ENCODE data around the gene RPP30. TPM values are rescaled to one million over a fixed set of nuclear protein-coding genes. Genes with fewer than 3 reads are reported as not detected.
"Not testable (repeated sequence)": the region's sequence is repeated elsewhere in the genome, so short reads cannot be mapped to it uniquely, and the experiment has no call there.

Gene RPP30
- polyA plus RNA-seq, 1 donor = 34.5 TPM

DNA sequence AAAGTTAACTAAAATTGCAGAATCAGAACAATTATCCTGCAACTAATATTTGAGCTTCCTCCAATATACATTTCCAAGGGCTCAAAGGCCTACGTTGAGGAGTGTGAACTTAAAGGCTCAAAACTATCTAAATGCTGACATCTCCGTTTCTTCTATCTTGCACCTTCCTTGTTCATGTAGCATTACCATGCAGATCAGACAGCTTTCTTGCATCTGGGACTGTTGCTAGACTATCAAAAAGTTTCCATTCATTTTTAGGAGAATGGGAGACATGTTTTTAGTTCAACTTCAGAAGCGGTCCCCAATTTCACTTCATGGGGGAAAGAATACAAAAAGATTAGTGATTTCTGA is 46.2 kb downstream of the RPP30 start:
- no peak for DNase-seq

DNA sequence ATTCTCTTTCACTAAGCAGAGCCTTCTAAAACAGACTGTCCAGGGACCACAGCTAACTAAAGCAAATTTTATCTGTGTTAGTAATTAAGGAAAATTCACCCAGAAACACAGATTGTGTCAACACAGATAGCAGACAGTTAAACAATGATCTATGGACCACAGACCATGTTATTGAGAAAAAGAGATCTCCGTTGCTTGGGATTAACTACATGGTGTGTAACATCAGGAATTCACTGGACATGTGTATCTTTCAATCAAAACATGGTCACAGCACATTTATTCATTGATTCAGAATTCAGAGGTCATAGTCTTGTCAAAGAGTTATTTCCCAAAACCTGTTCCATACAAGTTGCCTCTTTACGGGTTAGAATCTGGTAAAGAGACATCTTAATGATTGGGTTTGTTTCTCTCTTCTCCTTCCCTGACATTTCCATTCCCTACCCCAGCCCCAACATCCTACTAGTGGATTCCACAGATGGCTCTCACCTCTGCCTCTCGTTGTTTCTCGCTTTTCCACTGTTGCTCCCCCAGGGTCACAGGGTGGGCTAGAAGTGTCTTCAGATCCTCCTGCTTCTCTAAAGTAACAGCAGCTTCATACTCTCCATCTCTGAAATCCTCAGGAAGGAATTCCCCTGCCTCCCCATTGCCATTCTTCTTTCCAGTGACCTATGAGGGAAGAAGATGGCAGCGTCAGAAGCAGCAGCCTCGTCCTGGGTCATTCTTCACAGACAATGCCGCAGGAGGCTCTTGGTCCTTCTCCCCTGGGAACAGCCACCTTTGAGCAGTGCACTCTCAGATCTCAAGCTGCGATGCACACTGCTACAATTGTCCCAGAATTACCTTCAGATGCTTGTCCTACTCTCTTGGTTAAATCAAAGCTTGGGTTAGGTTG is 48.2 kb downstream of the RPP30 start:
- DNase-seq = no peak

DNA sequence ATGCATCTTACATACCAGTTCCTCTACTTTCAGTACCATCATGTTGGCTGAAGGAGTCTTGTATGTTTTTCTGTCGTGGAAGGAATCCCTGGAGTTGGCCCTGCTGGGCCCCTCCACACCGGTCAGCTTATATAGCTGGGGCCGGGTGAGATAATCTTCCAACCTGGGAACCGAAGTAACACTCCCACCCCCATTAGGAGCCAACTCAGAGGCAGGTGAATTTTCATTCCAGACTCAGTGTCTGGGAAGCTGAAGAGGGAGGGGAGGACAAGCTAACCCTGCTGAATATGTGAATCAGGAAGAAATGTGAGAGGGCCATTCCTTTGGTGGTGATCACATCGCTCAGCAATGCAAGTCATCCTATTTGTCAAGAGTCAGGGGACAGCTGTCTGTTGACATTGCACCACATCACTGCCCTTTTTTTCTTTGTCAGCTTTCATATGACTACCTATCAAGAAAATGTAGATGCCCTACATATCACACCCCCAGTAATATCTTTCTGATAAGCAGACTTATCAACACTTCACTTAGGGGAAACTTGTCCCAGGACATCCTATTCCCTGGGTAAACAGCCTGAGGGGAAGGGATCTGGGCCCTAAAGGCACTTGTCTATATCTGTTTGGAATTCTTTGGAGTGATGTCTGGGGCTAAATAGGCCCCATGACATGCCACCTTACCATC is 49.4 kb downstream of the RPP30 start, which contains the start of gene ANKRD1:
Gene ANKRD1 (minus strand): TSS at position 102 of the 681 bp plus-strand sequence. CDS start 60 bp downstream, at position 42.
- DNase-seq = no peak

DNA sequence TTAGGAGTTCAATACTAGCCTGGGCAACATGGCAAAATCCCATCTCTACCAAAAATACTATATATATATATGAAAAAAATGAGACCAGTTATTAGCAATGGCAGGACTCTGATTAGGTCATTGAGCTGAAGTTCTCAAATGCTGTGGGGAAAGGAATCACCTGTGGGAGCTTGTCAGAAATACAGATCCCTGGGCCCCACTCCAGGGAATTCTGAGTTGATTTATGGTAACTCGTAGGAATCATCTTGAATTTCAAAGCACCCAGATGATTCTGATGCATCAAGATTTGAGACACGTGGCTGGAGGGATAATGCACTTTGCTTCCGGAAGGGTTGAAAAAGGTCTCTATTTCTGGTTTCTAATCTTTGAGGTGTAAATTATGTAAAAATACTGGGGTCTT is 50.1 kb downstream of the RPP30 start:
- DNase-seq = no peak

DNA sequence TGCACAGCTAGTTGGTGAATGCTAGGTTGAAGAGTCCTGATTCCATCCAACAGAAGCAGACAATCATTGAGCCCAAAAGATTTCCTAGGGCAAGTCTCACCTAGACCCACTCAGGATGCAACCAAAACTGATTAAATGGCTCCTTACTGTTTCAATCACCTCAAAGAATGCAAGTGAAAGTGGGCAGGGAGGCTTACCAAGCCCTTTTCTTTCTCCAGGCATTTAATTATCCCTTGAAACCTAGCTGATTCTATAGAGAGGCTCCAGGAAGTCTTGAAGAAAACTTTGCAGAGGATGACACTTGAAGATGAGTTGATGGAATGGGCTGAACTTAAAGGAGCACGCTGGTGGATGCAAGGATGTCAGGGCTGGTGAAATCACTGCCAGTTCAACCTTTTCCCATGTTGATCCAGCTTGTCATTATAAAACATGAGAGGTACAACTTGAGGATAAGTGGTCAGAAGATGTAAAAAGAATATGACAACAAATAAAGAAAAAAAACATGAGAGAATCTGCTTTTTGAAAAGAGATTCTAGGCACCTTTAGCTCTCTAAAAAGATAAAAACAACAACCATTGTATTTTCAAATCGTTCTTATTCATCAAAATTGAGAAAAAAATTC is 51.4 kb downstream of the RPP30 start:
- DNase-seq = no peak

DNA sequence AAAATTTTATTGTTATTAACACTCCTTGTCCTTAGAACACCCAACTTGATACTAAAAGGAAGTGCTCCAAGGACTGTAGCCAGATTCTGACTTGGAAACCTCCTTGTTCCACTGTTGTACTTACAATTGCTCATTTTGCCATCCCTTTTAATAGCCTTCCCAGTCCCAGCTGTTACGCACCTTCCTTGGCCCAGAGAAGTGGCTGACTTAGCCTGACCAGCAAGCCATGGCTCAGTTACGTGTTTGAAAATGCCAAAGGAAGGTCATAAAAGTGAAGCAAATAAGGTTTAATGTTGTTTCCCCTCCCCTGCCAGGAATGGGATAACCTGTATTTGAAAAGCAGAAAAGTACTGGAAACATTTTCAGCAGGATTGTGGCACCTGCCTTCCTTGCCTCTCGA is 52.8 kb downstream of the RPP30 start:
- peak; percentile 33 for DNase-seq

DNA sequence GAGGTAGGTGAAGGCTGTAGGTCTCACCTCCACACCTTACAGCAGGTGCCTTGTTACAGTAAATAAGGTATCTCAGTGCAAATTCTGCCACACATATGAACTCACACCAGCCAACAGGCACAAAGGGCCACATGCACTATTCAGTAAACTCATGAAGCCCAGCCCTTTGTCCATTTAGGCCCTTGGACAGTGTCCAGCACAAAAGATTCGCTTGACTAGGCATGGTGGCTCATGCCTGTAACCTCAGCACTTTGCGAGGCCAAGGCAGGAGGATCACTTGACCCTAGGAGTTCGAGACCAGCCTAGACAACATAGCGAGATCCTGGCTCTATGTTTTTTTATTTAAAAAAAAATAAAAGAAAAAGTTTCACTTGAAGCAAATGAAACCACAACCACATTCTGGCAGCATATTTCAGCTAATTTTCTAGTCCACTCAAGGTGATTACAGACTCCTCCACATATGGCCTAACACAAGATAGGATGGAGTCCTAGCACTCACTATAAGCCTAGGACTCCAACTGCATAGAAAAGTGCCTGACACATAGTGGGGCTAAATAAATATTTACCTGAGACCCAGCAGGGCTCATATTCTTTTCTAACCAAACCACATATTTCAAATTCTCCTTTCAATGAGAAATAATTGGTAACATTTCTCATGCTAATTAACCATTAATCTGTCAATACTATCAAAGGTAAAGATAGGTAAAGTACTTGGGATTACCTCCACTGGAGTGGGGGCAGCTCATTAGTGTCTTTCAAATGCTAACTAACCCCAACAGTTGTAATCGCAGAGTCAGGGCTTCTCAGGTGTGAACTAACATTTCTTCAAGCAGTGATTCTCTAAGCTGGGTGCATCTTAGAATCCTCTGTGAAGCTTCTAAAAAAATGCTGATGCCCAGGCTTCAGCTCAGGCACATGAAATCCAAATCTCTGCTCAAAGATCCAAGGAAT is 53.6 kb downstream of the RPP30 start:
- no peak for DNase-seq

DNA sequence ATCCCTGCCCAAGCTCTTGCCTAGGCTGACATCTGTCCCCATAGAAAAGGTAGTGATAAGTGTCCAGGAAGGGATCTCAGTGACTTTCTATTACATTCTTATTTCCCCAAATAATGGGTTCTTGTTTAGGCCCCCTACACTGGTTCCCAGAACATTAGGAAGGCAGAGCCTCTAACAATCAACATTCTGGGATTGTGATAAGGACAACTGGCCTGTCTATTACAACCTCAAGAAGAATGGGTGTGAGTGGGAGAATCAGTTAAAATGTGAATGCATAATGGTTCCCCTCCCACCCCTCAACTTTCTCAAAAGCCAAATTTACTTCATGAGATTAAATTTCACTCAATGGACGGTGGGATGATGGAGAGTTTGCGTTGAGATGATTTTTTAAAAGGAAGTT is 55.5 kb downstream of the RPP30 start:
- DNase-seq = no peak

DNA sequence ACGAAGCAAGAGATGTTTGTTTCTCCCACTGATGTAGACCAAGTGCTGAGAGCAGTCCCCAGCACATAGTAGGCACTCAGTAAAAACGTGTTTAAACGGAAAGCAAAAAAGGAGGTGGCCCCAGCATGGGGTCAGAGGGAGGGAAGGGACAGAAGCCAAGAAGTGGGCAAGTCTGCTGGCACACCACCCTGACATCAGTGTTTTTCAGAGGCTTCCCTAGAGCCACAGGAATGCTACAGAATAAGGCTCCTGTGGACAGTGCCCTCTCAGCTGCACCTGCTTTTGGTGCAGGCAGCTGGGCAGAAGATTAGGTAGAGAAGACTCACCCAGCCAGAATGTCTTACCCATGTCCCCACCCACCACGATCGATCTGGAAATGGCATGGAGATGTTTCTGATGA is 57.4 kb downstream of the RPP30 start:
- no peak for DNase-seq

DNA sequence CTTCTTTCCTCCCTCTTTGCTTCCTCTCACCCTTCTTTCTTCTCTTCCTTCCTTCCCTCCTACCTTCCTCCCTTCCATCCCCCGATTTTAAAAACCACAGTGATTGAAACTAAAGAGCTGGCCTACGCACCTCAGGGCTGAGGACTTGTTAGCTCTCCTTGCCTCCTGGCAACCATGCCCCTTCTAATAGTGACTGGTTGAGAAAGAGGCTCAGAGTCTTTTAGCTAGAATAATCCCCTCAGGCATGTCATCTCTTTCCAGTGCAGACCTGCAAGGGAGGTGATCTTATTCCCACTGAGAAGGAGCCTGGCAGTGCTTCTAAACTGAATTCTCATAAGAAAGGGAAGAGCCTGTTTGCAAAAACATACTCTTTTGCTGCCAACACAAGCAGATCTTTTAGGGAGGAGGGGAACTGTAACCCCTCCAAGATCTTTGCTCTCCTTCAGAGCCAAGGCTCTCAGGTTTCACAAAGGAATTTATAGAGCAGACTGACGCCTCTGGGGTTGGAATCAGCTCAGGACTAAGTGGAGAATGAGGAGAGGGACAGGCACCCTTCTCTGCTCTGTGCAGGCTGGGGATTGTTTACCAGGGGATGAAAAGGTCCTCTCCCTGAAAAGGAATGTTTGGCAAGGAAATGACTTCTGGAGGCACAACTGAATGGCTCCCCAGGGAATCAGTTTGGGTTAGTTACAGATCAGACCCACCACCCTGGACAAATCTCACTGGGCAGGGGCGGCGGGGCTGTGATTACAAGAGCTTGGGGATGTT is 58.5 kb downstream of the RPP30 start:
- DNase-seq = peak; percentile 34

DNA sequence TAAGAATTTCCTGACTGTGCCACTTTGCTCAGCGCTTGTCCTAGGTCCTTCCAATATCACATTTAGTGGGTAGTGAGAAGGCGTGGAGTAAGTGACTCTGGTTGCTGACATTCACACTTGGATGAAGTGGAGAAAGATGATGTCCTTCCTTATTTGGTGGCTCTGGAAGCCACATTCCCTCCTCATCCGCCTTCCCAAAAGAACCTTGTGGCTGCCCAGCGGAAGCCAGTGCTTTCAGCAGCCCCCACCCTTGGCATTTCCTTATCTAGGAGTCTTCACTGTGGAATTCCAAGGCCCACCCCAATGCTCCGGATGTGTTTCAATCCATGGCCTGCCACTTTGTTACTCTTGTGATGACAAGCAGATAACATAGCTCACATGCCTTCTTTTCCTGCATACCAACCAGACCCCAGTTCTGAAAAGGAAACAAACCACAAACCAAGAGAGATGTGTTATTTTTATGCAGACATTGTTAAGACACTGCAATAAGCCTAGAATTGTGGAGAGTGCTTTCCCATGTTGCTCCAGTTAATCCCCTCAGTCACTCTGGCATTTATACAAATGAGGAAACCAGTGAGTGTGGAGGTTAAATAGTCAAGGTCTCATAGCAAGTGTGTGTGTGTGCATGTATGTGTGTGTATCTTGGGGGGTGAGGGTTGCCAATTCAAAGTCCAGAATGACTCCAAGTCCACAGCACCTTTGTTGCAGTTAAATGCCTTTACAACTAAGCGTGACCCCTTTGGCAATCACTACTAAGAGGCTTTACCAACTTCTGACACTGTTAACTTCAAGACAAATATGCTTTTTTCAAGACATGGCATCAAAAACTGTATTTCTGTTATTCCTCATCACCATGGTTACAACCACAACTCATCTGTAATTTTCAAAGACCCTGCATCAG is 59.4 kb downstream of the RPP30 start:
- no peak for DNase-seq

DNA sequence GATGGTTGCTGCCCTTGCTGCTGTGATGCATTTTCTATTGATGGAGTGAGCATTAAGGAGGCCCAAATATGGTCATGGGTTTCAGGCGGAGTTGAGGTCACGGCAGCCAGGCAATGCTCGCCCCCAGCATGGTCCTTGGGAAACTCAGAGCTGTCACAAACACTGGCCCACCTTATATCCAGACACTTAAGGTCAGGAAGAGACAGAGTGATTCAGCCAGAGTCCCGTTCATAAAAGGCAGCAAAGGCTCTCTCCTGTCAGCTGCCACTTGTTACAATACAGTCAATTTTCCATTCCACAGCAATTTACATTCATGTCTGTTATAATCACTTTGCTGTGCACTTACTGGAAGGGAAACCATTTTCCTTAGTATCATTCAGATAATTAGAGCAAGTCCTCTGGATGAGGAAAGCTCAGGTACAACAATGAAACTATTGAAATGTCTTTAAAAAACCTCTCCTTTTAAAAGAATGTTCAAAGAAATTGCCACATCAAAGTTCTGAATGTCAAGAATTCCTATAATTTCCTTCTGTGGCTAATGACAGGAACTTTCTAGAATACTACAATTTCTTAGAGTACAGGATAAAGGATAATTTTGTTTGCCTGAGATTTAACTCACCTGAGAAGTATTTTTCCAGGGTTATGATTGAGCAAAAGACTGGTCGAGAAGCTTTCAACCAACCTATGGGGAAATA is 64.0 kb downstream of the RPP30 start:
- no peak for DNase-seq

DNA sequence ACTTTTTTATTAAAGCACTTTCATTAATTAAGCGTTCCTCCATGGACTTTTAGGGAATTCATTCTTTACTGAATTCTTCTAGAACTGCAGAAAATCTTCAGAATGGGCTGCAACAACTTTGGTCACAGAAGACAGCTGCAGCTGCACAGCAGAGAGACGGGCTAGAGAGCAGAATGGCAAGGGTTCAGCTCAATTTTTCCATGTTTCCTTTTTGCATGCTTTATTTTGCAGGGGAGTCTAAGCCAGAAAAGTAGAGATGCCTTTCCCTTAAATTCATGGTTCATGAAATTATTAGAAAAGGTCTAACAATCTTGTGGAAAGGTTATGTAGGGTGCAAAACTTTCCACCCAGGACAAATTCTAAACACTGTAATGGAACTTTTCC is 64.5 kb downstream of the RPP30 start:
- no peak for DNase-seq

DNA sequence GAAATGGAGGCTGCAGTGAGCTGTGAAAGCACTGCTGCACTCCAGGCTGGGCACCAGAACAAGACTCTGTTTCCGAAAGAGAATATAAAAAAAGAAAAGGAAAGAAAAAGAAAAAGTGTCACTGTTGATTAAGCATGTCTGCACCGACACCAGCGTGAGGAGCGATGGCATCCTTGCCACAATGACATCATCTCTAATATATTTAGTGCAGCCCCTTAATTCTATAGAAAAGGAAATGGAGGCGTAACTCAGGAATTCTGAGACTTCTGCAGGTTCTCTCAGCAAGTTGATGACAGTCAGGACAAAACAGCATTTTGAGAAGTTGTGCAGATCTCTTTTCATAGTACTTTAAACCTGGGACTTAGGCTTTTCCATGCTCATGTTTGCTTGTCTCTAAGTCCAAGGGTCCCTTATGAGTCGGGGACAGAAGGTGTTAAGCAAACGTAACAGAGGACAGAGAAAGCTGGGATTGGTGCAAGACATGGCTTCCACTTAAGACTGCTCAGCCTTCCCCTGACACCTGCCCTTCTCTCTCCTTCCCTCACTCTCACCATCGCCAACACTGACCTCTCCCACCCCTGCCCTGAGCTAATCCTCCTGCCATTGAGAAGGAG is 66.0 kb downstream of the RPP30 start:
- DNase-seq = no peak

DNA sequence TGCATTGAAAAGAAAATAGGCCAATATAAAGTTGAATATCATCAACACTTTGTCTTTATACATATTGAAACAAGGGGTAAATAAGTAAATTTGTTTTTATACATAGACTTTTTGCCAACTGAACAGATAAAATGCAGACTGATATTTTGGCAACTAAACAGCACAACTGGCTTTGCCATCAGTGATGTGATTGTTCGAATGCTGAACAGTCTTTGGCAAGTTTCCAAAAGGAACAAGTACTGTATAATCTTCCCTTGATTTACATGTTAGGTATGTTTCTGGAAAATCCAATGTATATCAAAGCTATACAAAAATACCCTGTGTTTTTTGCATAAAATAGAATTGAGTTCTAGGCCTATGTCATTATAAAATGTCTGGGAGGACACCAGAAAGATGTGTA is 67.3 kb downstream of the RPP30 start:
- no peak for DNase-seq

DNA sequence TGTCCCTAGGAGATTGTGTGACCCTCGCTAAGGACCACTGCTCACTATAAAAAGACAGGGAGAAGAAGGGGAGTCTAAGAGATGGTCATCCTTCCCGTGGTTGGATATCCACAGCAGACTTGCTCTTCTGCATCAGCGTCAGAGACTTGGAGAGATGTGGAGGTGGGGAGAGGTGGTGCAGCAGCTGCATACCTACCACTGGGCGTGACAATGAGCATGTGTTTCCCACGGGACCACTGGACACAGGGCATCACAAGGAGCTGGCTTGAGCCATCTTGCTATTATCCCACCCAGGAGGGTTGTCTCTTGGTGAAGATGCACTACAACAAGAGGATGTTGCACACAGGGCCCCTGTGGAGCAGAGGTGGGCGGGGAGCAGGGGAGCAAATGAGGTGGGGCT is 67.9 kb downstream of the RPP30 start:
- DNase-seq = no peak

DNA sequence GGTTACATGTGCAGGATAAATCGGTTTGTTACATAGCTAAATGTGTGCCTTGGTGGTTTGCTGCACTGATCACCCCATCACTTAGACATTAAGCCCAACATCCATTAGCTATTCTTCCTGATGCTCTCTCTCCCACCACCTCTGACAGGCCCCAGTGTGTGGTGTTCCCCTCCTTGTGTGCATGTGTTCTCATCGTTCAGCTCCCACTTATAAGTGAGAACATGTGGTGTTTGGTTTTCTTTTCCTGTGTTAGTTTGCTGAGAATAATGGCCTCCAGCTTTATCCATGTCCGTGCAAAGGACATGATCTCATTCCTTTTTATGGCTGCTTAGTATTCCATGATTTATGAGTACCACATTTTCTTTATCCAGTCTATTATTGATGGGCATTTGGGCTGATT is 71.2 kb downstream of the RPP30 start:
- DNase-seq = not testable (repeated sequence)

DNA sequence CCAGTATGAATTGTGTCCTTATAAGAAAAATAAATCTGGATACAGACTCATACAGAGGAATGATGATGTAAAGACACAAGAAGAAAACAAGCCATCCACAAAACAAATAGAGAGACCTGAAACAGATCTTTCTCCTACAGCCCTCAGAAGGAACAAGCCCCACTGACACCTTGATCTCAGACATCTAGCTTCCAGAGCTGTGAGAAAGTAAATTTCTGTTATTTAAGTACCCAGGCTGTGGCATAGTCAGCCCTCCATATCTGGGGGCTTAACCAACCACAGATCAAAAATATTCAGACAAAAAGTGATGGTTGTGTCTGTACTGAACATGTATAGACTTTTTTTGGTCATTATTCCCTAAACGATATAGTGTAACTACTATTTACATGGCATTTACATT is 73.0 kb downstream of the RPP30 start:
- DNase-seq = no peak

DNA sequence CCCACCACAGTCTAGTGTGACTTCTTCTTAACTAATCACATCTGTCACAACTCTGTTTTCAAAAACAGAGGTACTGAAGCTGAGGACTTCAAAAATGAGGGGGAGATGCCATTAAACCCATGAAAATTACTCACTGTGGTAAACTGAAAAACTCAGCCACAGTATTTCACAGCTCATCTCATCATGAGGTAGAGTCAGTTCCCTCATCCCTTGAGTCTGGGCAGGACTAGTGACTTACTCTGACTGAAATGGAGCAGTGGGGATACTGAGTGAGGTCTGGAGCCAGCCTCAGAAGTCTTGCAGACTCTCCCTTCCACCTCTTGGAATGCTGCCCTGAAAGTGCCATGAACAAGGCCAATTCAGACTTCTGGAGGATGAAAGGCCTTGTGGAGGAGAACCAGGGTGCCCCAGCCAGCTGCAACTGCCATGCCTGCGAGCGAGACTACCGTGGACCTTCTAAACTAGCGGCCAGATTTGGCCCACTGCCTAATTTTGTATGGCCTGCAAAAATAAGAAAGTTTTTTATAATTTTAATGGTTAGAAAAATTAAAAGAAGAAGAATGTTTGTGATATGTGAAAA is 73.8 kb downstream of the RPP30 start:
- DNase-seq = no peak

Data from hindlimb muscle (tissue), 1 donor.